Amniotic stem cell (primary cell): ENCODE data around the gene MGAT1.
"Not testable (repeated sequence)": the region's sequence is repeated elsewhere in the genome, so short reads cannot be mapped to it uniquely, and the experiment has no call there.

Source experiments
- DNase-seq: peaks from one replicate; lab custom pipeline; 2025; lab: John Stamatoyannopoulos, UW

Gene MGAT1

GRCh38 chr5:180802325-180803180, at the start of gene MGAT1:
TSS of gene MGAT1 (minus strand) at chr5:180802806. CDS start at chr5:180792971, 9,835 bp downstream.
- peak; percentile 77 for DNase-seq

- no peak for DNase-seq
These were observed 48.0 kb upstream of the MGAT1 start for GRCh38 chr5:180850434-180851078.

DNA sequence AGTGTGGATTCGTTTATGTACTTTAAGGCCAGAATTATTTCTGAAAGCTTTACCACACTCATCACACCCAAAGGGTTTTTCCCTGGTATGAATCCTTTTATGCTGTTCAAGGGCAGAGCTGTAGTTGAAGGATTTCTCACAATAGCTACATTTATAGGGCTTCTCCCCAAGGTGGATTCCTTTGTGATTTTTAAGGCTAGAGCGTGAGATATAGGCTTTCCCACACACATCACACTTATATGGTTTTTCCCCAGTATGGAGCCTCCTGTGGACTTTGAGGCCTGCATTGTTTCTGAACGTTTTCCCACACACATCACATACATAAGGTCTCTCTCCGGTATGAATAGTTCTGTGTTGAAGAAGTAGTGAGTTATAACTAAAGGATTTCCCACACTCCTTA, 47.2 kb upstream of the MGAT1 start:
- DNase-seq, result no peak

GRCh38 chr5:180848878-180849277, 46.3 kb upstream of the MGAT1 start:
- DNase-seq, result no peak

- DNase-seq, result no peak
These were observed 45.7 kb upstream of the MGAT1 start for GRCh38 chr5:180848265-180848664.

- DNase-seq, result no peak
These were observed 44.4 kb upstream of the MGAT1 start for GRCh38 chr5:180847026-180847425.

GRCh38 chr5:180844858-180845257, 42.3 kb upstream of the MGAT1 start:
- DNase-seq, result no peak

- DNase-seq, result no peak
These were observed 41.8 kb upstream of the MGAT1 start for GRCh38 chr5:180844432-180844831.

DNA sequence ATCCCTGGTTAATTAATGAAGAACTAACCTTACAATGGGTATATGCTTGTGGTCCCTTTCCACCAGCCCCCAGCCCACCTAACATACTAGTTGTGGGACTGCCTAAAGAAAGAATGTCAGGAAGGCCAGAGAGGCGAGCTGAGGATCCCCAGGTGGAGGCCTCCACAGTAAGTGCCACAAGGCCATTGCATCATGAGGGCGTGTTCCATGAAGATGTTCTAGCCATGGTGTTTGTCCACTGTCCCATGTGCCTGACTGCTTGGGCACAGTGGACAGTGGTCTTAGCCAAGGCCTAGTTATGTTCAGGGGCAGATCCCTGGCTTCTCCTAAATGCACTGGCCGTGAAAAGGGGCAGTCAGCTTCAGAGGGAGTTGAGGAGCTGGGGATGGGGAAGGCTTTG, 37.3 kb upstream of the MGAT1 start:
- DNase-seq, result no peak

GRCh38 chr5:180839227-180839626, 36.6 kb upstream of the MGAT1 start:
- DNase-seq, result no peak

DNA sequence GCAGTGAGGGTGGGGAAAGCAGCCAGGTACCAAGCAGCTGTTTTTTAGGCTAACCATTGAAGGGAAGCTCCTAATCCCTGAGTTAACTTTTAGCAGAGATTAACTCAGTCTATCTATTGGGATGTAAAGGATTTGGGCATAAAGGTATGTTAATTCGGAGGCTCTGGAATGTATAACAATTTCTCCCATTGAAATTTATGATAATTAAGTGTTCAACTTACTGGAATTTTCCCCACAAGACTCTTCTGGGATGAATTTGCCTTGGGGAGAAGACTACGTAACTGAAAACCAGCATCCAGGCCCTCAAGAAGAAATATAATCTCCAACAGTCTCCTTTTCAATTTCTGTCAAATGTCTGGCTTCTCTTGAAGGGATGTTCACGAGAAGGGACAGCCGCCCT, 34.9 kb upstream of the MGAT1 start:
- DNase-seq, result no peak

DNA sequence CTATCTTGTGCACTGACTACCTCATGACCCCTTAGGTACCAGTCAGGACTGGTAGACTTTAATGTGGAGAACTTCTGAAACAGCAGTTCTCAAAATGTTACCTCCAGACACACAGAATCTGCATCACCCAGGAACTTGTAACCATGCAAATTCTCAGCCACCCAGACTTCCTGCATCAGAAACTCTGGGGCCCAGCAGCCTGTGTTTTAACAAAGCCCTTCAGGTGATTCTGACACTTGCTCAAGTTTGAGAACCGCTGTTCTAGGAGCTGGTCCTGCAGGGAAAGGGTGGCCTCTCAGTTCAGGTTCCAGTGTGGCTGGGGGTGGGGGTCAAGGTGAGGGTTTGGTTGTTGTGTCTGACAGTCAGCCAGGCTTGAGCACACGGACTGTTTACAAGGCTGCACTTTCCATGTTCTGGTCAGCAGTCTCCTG, 30.0 kb upstream of the MGAT1 start:
- DNase-seq, result no peak

- peak; percentile 23 for DNase-seq
These were observed 28.8 kb upstream of the MGAT1 start for GRCh38 chr5:180831139-180832093.

- DNase-seq, result peak; percentile 8
These were observed 27.9 kb upstream of the MGAT1 start for GRCh38 chr5:180830253-180831138.

DNA sequence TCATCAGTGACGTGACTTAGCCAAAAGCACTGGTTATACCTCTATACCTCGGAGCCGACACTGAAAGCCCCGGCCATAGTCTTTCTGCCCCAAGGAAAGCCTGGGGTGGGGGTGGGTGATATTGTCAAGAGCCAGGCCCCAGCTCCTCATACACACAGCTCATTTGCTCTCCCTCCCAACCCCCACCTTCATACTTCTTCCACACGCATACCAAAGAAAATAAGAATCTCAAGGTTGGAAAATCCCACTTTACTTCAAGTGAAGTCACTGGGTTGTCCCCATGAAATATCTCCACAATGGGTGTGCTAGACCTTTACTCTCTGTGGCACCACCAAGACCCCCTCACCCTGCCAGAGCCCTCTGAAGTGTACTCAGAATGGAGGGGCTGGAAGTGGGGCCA, 27.1 kb upstream of the MGAT1 start:
- DNase-seq, result no peak

DNA sequence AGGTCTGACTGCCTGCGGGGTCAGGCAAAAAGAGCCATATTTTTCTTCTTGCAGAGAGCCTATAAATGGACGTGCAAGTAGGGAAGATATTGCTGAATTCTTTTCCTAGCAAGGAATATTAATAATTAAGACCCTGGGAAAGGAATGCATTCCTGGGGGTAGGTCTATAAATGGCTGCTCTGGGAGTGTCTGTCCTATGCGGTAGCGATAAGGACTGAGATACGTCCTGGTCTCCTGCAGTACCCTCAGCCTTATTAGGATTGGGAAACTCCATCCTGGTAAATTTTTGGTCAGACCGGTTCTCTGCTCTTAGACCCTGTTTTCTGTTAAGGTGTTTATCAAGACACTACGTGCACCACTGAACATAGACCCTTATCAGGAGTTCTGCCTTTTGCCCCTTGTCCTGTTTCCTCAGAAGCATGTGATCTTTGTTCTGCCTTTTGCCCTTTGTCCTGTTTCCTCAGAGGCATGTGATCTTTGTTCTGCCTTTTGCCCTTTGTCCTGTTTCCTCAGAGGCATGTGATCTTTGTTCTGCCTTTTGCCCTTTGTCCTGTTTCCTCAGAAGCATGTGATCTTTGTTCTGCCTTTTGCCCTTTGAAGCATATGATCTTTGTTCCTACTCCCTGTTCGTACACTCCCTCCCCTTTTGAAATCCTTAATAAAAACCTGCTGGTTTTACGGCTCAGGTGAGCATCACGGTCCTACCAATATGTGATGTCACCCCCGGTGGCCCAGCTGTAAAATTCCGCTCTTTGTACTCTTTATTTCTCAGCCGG, 26.3 kb upstream of the MGAT1 start:
- not testable (repeated sequence) for DNase-seq

- not testable (repeated sequence) for DNase-seq
These were observed 24.8 kb upstream of the MGAT1 start for GRCh38 chr5:180827374-180827773.

DNA sequence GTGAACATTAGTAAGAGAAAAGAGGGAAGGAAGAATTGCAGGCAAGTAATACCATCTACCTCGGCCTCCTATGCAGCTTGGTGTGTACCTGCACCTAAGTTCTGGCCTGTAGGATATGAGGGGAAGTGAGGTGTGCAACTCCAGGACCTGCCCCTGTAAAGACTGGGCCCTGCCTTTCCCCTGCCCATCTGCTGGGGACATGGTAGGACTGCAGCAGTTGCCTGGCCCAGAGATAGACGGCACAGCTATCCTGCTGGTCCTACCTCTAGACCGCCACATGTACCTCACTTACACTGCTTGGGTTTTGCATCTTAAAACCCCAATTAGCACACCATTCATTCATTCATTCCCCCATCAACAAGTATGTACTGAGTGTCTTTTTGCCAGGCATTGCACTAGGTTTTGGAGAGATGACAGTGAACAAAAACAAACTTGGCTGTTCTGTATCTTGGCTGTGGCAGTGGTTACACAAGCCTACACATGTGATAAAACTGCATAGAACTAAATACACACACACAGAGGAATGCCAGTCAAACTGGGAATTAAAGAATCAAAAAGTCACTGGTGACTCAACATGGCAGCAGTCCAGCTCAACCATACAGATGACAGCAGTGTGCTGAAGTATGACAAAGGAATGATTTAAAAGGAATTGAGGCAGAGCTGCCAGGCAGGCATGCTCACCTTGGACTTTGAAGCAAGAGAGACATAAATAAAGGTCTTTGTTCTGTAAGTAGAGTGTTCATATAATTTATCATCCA, 23.3 kb upstream of the MGAT1 start:
- peak; percentile 61 for DNase-seq

DNA sequence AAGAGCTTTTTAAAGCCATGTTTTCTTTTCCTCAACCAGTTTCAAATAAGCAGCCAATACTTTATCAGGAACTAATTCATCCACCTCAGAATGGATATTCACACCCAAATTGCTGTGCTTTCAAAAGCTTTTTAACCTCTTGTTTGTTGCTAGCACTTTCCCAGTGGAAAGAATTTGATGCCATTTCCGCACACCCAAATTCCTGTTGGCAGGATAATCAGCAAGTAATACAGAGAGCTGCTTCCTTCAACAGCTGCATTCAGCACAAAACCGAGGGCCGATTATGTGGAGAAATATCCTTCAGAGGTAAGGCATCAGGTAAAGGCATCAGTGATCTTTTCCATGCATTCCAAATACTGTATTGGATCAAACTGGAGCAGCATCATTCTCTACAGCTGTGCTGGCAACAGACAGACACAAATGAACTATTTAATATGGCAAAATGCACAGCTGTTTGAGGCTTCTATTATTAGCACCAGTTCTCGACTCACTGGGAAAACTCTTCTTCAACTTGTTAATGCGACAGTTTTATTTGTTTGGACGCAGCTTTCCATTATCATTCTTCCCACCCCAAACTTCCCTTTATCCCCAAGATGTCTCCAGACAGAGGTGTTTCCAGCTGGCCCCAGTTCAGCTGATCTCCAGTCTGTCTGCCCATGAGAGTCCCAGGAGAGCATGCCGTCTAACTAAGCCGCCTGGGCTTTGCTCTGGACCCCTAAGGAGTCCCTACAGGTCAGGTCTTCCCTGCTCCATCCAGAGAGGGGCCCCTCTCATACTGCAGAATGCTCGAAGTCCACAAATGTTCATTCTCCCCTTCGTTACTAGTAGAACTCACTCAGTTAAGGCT, 22.2 kb upstream of the MGAT1 start:
- DNase-seq, result no peak
